Measurements from ENCODE around the gene PTRH1.

Gene PTRH1

DNA sequence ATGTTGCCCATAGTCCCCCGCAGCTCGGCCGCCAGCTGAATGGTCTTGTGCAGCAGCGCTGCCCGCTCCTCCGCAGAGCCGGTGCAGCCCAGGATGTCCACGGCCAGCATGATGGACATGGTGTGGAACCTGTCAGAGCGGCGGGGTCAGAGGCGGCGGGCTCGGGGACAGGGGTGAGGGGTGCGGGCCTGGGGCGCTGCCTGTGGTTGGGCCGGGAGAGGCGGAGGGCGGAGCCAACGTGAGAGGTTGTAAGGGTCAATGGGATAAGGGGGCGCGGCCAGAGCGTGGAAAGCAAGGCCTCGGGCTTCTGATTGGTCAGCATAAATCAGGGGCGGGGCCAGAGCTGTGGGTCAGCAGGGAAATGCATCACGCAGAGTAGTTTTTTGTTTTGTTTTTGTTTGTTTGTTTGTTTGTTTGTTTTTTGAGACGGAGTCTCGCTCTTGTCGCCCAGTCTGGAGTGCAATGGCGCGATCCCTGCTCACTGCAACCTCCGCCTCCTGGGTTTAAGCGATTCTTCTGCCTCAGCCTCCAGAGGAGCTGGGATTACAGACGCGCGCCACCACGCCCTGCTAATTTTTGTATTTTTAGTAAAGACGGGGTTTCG lies 26.5 kb upstream of the PTRH1 start:
- H3K4me1 ChIP-seq (ENCODE audit: control insufficient read depth in 2 of 2, insufficient read depth in 2 of 2, low read length in 2 of 2) = peaks cover 5 to 7% of the 10 kb centered on the region in 2 donors
- no peak overlapping the region for H3K9ac ChIP-seq (ENCODE audit: low read depth in 1 of 2, low read length in 2 of 2)
- peaks cover 2 to 8% of the 10 kb centered on the region in 2 donors for H3K27me3 ChIP-seq (ENCODE audit: control insufficient read depth in 2 of 2, insufficient read depth in 2 of 2, low read length in 2 of 2)
- no peak overlapping the region for H3K27ac ChIP-seq (ENCODE audit: low read depth in 2 of 2, low read length in 2 of 2)
- H3K4me3 ChIP-seq (ENCODE audit: low read length in 2 of 2) = no peak overlapping the region
- H3K9me3 ChIP-seq (ENCODE audit: control insufficient read depth in 2 of 2, low read length in 2 of 2) = no peaks in the 10 kb centered on the region
- peaks cover 0 to 11% of the 10 kb centered on the region in 2 donors for H3K36me3 ChIP-seq (ENCODE audit: control insufficient read depth in 2 of 2, insufficient read depth in 2 of 2, low read length in 2 of 2)

DNA sequence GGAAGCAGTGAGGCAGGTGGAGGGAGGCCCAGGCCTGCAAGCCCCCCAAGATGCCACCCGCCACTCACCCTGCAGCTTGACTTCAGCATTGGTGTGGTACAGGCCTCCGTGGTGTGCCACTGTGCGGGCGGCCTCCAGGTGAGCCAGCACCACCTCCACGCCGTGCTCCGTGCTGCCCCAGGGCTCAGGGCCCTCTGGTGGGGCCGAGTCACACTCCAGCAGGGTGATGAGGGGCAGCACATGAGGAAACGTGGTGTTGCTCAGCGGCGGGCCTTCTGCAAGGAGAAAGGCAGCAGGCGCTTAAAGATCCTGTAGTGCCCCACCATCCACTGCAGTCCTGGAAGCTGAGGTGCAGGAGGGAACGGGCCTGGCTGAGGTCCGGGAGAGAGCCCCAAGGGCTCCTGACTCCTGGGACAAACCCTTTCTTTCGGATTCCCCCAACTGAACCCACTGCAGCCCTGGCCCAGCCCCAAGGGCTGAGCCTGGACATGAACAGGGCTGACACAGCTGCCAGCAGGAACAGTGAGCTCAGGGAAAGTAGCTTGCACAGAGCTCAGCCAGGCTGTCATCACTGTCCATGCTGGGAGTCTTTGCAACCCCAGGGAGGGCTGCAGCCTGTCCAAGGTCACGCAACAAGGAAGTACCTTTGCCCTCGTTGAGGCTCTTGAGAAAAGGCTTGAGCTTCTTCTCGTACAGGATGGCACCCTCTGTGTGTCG lies 24.3 kb upstream of the PTRH1 start:
- H3K27me3 ChIP-seq (ENCODE audit: control insufficient read depth in 2 of 2, insufficient read depth in 2 of 2, low read length in 2 of 2) = peaks cover 2 to 8% of the 10 kb centered on the region in 2 donors
- H3K27ac ChIP-seq (ENCODE audit: low read depth in 2 of 2, low read length in 2 of 2) = peak overlapping the region; percentile 3 to 42
- H3K36me3 ChIP-seq (ENCODE audit: control insufficient read depth in 2 of 2, insufficient read depth in 2 of 2, low read length in 2 of 2) = peaks cover 0 to 11% of the 10 kb centered on the region in 2 donors
- H3K4me3 ChIP-seq (ENCODE audit: low read length in 2 of 2) = no peak overlapping the region
- H3K4me1 ChIP-seq (ENCODE audit: control insufficient read depth in 2 of 2, insufficient read depth in 2 of 2, low read length in 2 of 2) = peaks cover 8 to 9% of the 10 kb centered on the region in 2 donors
- H3K9ac ChIP-seq (ENCODE audit: low read depth in 1 of 2, low read length in 2 of 2) = no peak overlapping the region
- H3K9me3 ChIP-seq (ENCODE audit: control insufficient read depth in 2 of 2, low read length in 2 of 2) = no peaks in the 10 kb centered on the region

DNA sequence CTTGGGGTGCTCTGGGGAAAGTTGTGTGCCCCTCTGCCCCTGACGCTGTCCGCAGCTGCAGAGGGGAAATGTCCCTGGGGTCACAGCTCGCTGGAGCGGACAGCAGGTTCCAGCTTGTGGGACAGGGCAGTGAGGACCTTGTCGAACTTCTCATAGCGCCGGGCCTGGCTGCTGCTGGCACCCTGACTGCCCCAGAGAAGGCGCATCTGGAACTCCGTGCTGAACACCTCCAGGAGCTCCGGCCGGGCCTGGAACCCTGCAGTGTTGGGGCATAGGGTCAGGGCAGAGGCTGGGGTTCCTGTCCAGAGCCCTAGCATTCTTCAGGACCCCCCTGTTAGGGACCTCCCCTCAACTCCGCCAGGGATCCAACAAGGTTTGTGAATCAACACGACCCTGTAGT lies 23.2 kb upstream of the PTRH1 start:
- peaks cover 13 to 16% of the 10 kb centered on the region in 2 donors for H3K4me1 ChIP-seq (ENCODE audit: control insufficient read depth in 2 of 2, insufficient read depth in 2 of 2, low read length in 2 of 2)
- H3K27me3 ChIP-seq (ENCODE audit: control insufficient read depth in 2 of 2, insufficient read depth in 2 of 2, low read length in 2 of 2) = peaks cover 2 to 8% of the 10 kb centered on the region in 2 donors
- H3K9me3 ChIP-seq (ENCODE audit: control insufficient read depth in 2 of 2, low read length in 2 of 2) = no peaks in the 10 kb centered on the region
- no peak overlapping the region for H3K9ac ChIP-seq (ENCODE audit: low read depth in 1 of 2, low read length in 2 of 2)
- no peak overlapping the region for H3K27ac ChIP-seq (ENCODE audit: low read depth in 2 of 2, low read length in 2 of 2)
- peaks cover 0 to 8% of the 10 kb centered on the region in 2 donors for H3K36me3 ChIP-seq (ENCODE audit: control insufficient read depth in 2 of 2, insufficient read depth in 2 of 2, low read length in 2 of 2)
- H3K4me3 ChIP-seq (ENCODE audit: low read length in 2 of 2) = no peak overlapping the region

DNA sequence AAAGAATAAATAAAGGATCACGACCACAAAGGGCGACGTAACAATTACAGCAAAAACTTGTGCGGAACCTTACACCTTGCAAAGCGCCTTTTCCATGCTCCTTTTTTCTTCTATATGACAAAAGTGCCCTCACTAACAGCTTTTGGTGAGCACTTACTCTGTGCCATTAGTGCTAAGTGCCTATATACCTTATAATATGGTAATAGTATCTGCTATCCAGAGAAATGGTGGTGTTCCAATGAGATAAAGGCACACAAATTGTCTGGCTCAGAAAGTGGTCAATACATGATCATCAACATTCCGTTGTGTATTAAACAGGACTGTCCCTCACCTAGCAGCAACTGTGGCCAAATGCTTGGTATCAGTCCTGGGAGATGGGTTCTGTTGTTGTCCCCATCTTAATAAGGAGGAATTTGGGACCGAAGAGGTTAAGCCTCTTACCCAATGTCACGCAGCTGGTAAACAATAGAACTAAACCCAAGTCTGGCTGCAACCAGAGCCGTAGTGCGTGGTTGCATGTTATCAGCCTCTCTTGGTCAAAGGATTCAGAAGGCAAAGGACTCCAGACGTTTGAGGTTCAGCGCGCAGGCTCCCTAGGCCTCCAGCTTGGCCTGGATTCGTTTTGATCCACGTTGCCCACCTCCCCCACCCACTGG lies 20.2 kb upstream of the PTRH1 start:
- peaks cover 13 to 16% of the 10 kb centered on the region in 2 donors for H3K4me1 ChIP-seq (ENCODE audit: control insufficient read depth in 2 of 2, insufficient read depth in 2 of 2, low read length in 2 of 2)
- H3K9me3 ChIP-seq (ENCODE audit: control insufficient read depth in 2 of 2, low read length in 2 of 2) = no peaks in the 10 kb centered on the region
- H3K9ac ChIP-seq (ENCODE audit: low read depth in 1 of 2, low read length in 2 of 2) = no peak overlapping the region
- H3K4me3 ChIP-seq (ENCODE audit: low read length in 2 of 2) = no peak overlapping the region
- H3K27ac ChIP-seq (ENCODE audit: low read depth in 2 of 2, low read length in 2 of 2) = no peak overlapping the region
- peaks cover 0 to 10% of the 10 kb centered on the region in 2 donors for H3K36me3 ChIP-seq (ENCODE audit: control insufficient read depth in 2 of 2, insufficient read depth in 2 of 2, low read length in 2 of 2)
- no peaks in the 10 kb centered on the region for H3K27me3 ChIP-seq (ENCODE audit: control insufficient read depth in 2 of 2, insufficient read depth in 2 of 2, low read length in 2 of 2)

GRCh38 chr9:127734747-127735529 lies 19.5 kb upstream of the PTRH1 start, which contains the start of gene TOR2A:
TSS of gene TOR2A (minus strand) at chr9:127735294. CDS start at chr9:127735270, 24 bp downstream.
- Histone ChIP-seq H3K9ac (ENCODE audit: low read depth in 1 of 2, low read length in 2 of 2) (peak within 1 kb of the TSS; percentile 79 to 85), H3K4me3 (ENCODE audit: low read length in 2 of 2) (peak within 1 kb of the TSS; percentile 65 to 78), H3K9me3 (ENCODE audit: control insufficient read depth in 2 of 2, low read length in 2 of 2) (no peaks in the 10 kb centered on the region), H3K27ac (ENCODE audit: low read depth in 2 of 2, low read length in 2 of 2) (peak within 1 kb of the TSS; percentile 95), H3K27me3 (ENCODE audit: control insufficient read depth in 2 of 2, insufficient read depth in 2 of 2, low read length in 2 of 2) (no peaks in the 10 kb centered on the region), H3K36me3 (ENCODE audit: control insufficient read depth in 2 of 2, insufficient read depth in 2 of 2, low read length in 2 of 2) (peaks cover 0 to 10% of the 10 kb centered on the region in 2 donors), H3K4me1 (ENCODE audit: control insufficient read depth in 2 of 2, insufficient read depth in 2 of 2, low read length in 2 of 2) (peaks cover 8 to 11% of the 10 kb centered on the region in 2 donors)

GRCh38 chr9:127734247-127734746 lies 18.8 kb upstream of the PTRH1 start:
- Histone ChIP-seq H3K36me3 (ENCODE audit: control insufficient read depth in 2 of 2, insufficient read depth in 2 of 2, low read length in 2 of 2) (peaks cover 0 to 10% of the 10 kb centered on the region in 2 donors), H3K4me1 (ENCODE audit: control insufficient read depth in 2 of 2, insufficient read depth in 2 of 2, low read length in 2 of 2) (peaks cover 8 to 9% of the 10 kb centered on the region in 2 donors), H3K9ac (ENCODE audit: low read depth in 1 of 2, low read length in 2 of 2) (peak overlapping the region; percentile 79 to 85)

GRCh38 chr9:127733614-127734013 lies 18.2 kb upstream of the PTRH1 start:
- H3K4me1 ChIP-seq (ENCODE audit: control insufficient read depth in 2 of 2, insufficient read depth in 2 of 2, low read length in 2 of 2) = peaks cover 8 to 9% of the 10 kb centered on the region in 2 donors
- H3K4me3 ChIP-seq (ENCODE audit: low read length in 2 of 2) = no peak overlapping the region
- H3K27ac ChIP-seq (ENCODE audit: low read depth in 2 of 2, low read length in 2 of 2) = no peak overlapping the region
- H3K9ac ChIP-seq (ENCODE audit: low read depth in 1 of 2, low read length in 2 of 2) = no peak overlapping the region
- no peaks in the 10 kb centered on the region for H3K9me3 ChIP-seq (ENCODE audit: control insufficient read depth in 2 of 2, low read length in 2 of 2)
- H3K27me3 ChIP-seq (ENCODE audit: control insufficient read depth in 2 of 2, insufficient read depth in 2 of 2, low read length in 2 of 2) = no peaks in the 10 kb centered on the region
- peaks cover 0 to 10% of the 10 kb centered on the region in 2 donors for H3K36me3 ChIP-seq (ENCODE audit: control insufficient read depth in 2 of 2, insufficient read depth in 2 of 2, low read length in 2 of 2)

More at GRCh38 chr9:127734247-127734746, 18.8 kb upstream of the PTRH1 start:
- Histone ChIP-seq H3K27ac (ENCODE audit: low read depth in 2 of 2, low read length in 2 of 2) (peak overlapping the region; percentile 95), H3K4me3 (ENCODE audit: low read length in 2 of 2) (peak overlapping the region; percentile 65 to 78), H3K9me3 (ENCODE audit: control insufficient read depth in 2 of 2, low read length in 2 of 2) (no peaks in the 10 kb centered on the region), H3K27me3 (ENCODE audit: control insufficient read depth in 2 of 2, insufficient read depth in 2 of 2, low read length in 2 of 2) (no peaks in the 10 kb centered on the region)

DNA sequence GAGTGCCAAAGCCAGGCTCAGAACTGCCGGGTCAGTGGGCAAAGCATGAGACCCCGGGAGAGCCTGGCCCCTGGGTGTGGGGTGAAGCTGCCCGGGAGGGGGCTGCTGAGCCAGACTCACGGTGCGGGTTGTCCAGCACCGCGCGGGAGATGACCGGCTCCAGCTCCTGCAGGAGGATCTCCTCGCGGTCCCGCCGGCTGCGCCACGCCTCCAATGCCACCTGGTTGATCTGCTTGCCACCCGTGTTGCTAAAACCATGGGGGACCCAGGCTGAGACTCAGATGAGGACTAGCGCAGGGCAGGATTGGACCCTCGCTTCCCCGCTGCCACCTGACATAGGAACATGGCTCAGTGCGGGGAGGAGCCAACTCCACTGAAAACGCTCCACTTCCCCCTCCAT lies 17.0 kb upstream of the PTRH1 start:
- Histone ChIP-seq H3K4me1 (ENCODE audit: control insufficient read depth in 2 of 2, insufficient read depth in 2 of 2, low read length in 2 of 2) (peaks cover 8 to 9% of the 10 kb centered on the region in 2 donors), H3K9ac (ENCODE audit: low read depth in 1 of 2, low read length in 2 of 2) (no peak overlapping the region), H3K27me3 (ENCODE audit: control insufficient read depth in 2 of 2, insufficient read depth in 2 of 2, low read length in 2 of 2) (no peaks in the 10 kb centered on the region), H3K36me3 (ENCODE audit: control insufficient read depth in 2 of 2, insufficient read depth in 2 of 2, low read length in 2 of 2) (peaks cover 0 to 5% of the 10 kb centered on the region in 2 donors), H3K9me3 (ENCODE audit: control insufficient read depth in 2 of 2, low read length in 2 of 2) (no peaks in the 10 kb centered on the region), H3K27ac (ENCODE audit: low read depth in 2 of 2, low read length in 2 of 2) (no peak overlapping the region), H3K4me3 (ENCODE audit: low read length in 2 of 2) (no peak overlapping the region)

DNA sequence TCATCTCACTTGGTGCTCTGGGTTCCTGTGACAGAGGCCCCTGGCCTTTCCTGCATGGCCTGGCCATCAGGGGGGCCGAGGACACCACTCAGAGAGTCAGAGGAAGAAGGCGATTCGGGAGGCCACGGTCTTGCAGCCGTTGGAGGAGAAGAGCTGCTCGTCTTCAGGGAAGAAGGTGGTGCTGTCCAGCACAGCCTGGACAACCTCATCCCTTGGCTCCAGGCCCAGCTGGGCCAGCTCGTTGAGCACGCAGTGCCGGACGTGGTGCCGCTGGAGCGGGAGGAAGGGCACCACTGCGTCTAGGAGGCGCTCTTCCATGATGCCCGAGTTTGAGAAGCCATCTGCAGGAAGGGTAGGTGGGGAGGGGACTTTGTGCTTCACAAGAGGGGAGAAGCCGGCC lies 16.5 kb upstream of the PTRH1 start:
- Histone ChIP-seq H3K9me3 (ENCODE audit: control insufficient read depth in 2 of 2, low read length in 2 of 2) (no peaks in the 10 kb centered on the region), H3K9ac (ENCODE audit: low read depth in 1 of 2, low read length in 2 of 2) (no peak overlapping the region), H3K27me3 (ENCODE audit: control insufficient read depth in 2 of 2, insufficient read depth in 2 of 2, low read length in 2 of 2) (no peaks in the 10 kb centered on the region), H3K4me3 (ENCODE audit: low read length in 2 of 2) (no peak overlapping the region), H3K27ac (ENCODE audit: low read depth in 2 of 2, low read length in 2 of 2) (no peak overlapping the region), H3K4me1 (ENCODE audit: control insufficient read depth in 2 of 2, insufficient read depth in 2 of 2, low read length in 2 of 2) (peaks cover 8 to 9% of the 10 kb centered on the region in 2 donors), H3K36me3 (ENCODE audit: control insufficient read depth in 2 of 2, insufficient read depth in 2 of 2, low read length in 2 of 2) (peaks cover 0 to 5% of the 10 kb centered on the region in 2 donors)

Data from mucosa of rectum (tissue), 2 donors.